Breast epithelium (tissue), 4 donors: ENCODE measurements around the gene KRTAP5-5. TPM values are rescaled to one million over a fixed set of nuclear protein-coding genes. Genes with fewer than 3 reads are reported as not detected.
"Not testable (repeated sequence)": the region's sequence is repeated elsewhere in the genome, so short reads cannot be mapped to it uniquely, and the experiment has no call there.

Experiments used
- DNase-seq, 2 donors: peaks; one replicate each; pipeline ENCODE4 v3.0.0-alpha.2; 2019; ENCODE audit warnings: low spot score in 2 of 2
- H3K27ac ChIP-seq, 2 donors: fragments of 200-600 bp; sonication (generic) in 1 of 2; one replicate each; pipeline ENCODE4 v1.5.1; 2016 to 2019; ENCODE audit warnings: mild to moderate bottlenecking in 1 of 2
- H3K27me3 ChIP-seq, 2 donors: fragments of 200-600 bp; sonication (generic) in 1 of 2; one replicate each; pipeline versions ENCODE4 v1.5.1 to v1.6.0; 2017 to 2019; ENCODE audit warnings: control low read depth in 1 of 2, mild to moderate bottlenecking in 1 of 2
- H3K36me3 ChIP-seq: fragments of 200-600 bp; one replicate; pipeline ENCODE4 v1.5.1; 2019
- H3K4me1 ChIP-seq, 2 donors: fragments of 200-600 bp; sonication (generic); one replicate each; pipeline ENCODE4 v1.5.1; 2016 to 2019; ENCODE audit warnings: control low read depth in 1 of 2
- H3K4me3 ChIP-seq, 3 donors: fragments of 200-600 bp; sonication (generic); 1 replicate in 2 of 3; 2 replicates in 1 of 3; pipeline ENCODE4 v1.5.1; 2016 to 2019; ENCODE audit warnings: mild to moderate bottlenecking in 3 of 3, moderate library complexity in 2 of 3
- H3K9me3 ChIP-seq, 2 donors: fragments of 200-600 bp; sonication (generic) in 1 of 2; one replicate each; pipeline ENCODE4 v1.5.1; 2016 to 2019; ENCODE audit warnings: control low read depth in 1 of 2
- POLR2A ChIP-seq: fragments of 450-650 bp; IDR thresholded peaks from one replicate; pipeline ENCODE4 v1.6.1; 2016; ENCODE audit warnings: antibody characterized with exemption, mild to moderate bottlenecking, moderate library complexity
- POLR2AphosphoS5 ChIP-seq, 3 donors: sonication (generic); formaldehyde crosslinking; IDR thresholded peaks; one replicate each; pipeline ENCODE4 v1.6.1; 2017; ENCODE audit warnings: antibody characterized with exemption in 3 of 3
- intact Hi-C: fragments of 100-400 bp; cut with DNase I; formaldehyde crosslinking; loops from one replicate; pipeline ENCODE4 v1.15.1; 2023; ENCODE audit warnings: low total_unique reads
- total RNA-seq, 3 donors: library from RNA; depleted of rRNA; stranded (reverse); fragments of >200 nt; gene quantifications; one replicate each; pipeline ENCODE4 v1.1.0, GENCODE V29; 2016
- TF ChIP-seq, protein P1 (sequence below), 3 donors: fragments of 450-650 bp; IDR thresholded peaks; one replicate each; pipeline ENCODE4 v1.5.1; 2016 to 2017; ENCODE audit warnings: antibody characterized with exemption in 3 of 3, mild to moderate bottlenecking in 3 of 3, moderate library complexity in 3 of 3

Gene KRTAP5-5
- total RNA-seq, 3 donors from 2014 or later = not detected

DNA sequence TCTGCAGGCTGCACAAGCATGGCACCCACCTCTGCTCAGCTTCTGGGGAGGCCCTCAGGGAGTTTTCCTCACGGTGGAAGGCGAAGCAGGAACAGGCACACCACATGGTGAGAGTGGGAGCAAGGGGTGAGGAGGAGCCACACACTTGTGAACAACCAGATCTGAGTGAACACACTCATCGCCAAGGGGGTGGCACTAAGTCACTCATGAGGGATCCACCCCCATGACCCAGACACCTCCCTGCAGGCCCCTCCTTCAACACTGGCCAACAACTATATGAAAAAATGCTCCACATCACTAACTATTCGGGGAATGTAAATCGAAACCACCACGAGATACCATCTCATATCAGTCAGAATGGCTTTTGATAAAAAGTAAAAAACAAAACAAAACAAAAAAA lies 30.8 kb upstream of the KRTAP5-5 start:
- H3K4me3 ChIP-seq = no peak overlapping the region
- H3K27ac ChIP-seq = no peak overlapping the region
- intact Hi-C loops = no loop called here
- no peaks in the 10 kb centered on the region for H3K27me3 ChIP-seq
- no peaks in the 10 kb centered on the region for H3K36me3 ChIP-seq
- no peaks in the 10 kb centered on the region for H3K4me1 ChIP-seq
- no peaks in the 10 kb centered on the region for H3K9me3 ChIP-seq
- DNase-seq = no peak
- TF ChIP-seq POLR2A = no peak
- TF ChIP-seq, protein P1, sequence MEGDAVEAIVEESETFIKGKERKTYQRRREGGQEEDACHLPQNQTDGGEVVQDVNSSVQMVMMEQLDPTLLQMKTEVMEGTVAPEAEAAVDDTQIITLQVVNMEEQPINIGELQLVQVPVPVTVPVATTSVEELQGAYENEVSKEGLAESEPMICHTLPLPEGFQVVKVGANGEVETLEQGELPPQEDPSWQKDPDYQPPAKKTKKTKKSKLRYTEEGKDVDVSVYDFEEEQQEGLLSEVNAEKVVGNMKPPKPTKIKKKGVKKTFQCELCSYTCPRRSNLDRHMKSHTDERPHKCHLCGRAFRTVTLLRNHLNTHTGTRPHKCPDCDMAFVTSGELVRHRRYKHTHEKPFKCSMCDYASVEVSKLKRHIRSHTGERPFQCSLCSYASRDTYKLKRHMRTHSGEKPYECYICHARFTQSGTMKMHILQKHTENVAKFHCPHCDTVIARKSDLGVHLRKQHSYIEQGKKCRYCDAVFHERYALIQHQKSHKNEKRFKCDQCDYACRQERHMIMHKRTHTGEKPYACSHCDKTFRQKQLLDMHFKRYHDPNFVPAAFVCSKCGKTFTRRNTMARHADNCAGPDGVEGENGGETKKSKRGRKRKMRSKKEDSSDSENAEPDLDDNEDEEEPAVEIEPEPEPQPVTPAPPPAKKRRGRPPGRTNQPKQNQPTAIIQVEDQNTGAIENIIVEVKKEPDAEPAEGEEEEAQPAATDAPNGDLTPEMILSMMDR (IDR thresholded peaks at IDR 0.05) = no peak
- no peak for TF ChIP-seq POLR2AphosphoS5 (IDR thresholded peaks at IDR 0.05)

DNA sequence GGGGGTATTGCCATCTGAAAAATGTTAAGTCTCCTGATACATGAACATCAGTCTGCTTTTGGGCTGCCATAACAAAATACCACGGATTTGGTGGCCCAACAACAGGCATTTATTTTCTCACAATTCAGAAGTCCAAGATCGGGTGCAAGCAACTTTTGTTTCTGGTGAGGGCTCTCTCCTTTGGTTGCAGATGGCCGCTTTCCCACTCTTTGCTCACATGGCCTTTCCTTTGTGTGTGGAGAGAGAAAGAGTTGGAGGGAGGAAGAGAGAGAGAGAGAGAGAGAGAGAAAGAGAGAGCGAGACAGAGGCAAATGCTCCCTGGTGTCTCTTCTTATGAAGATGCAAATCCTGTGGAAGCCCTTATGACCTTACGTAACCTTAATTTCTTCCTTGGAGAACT lies 28.9 kb upstream of the KRTAP5-5 start:
- Histone ChIP-seq H3K4me3 (no peak overlapping the region), H3K36me3 (no peaks in the 10 kb centered on the region), H3K4me1 (no peaks in the 10 kb centered on the region), H3K27me3 (peaks cover 0 to 10% of the 10 kb centered on the region in 2 donors), H3K9me3 (no peaks in the 10 kb centered on the region), H3K27ac (no peak overlapping the region)
- TF ChIP-seq POLR2AphosphoS5 (IDR thresholded peaks at IDR 0.05) (no peak), POLR2A (no peak)
- TF ChIP-seq, protein P1 (IDR thresholded peaks at IDR 0.05) = no peak
- intact Hi-C loops = no loop called here
- DNase-seq = no peak

DNA sequence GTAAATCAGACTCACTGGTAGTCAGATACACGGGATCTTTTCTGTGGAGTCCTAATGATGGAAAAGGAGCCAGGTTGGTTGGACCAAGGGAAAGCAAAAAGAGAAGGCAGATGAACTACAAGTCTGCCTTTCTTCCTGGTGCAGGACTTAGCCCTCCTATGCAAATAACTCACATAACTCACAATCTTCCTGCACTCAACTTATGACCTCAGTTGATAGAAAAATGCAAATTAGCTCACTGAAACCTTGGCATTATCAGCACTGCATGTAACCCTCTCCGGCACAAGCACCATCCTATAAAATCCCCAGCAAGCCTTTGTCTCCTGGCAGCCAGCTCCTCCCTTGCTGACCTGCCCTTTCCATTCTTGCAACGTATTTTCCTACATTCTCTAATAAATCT lies 27.9 kb upstream of the KRTAP5-5 start:
- intact Hi-C loops, H3K4me1 ChIP-seq, H3K27ac ChIP-seq, H3K4me3 ChIP-seq, H3K9me3 ChIP-seq, H3K36me3 ChIP-seq, DNase-seq: not testable (repeated sequence)
- H3K27me3 ChIP-seq = peaks cover 0 to 14% of the 10 kb centered on the region in 2 donors

DNA sequence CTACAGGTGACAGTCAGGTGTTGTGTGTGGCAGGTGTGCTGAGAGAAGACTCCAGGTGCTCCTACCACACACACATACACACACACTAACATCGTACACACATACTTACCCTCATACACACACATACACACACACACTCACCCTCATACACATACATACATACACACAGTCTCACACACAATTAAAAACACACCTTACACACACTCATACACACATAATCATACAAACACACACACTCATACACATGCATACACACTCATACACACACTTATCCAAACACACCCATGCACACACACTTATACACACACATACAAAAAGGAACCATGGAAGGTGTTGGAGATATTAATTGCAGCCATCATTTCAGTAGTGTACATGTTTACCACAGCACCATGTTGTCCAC lies 25.9 kb upstream of the KRTAP5-5 start:
- Histone ChIP-seq H3K4me1 (no peaks in the 10 kb centered on the region), H3K36me3 (no peaks in the 10 kb centered on the region), H3K4me3 (no peak overlapping the region), H3K27ac (no peak overlapping the region), H3K27me3 (peaks cover 0 to 17% of the 10 kb centered on the region in 2 donors), H3K9me3 (no peaks in the 10 kb centered on the region)
- intact Hi-C loops = no loop called here
- DNase-seq = no peak
- TF ChIP-seq POLR2AphosphoS5 (IDR thresholded peaks at IDR 0.05) (no peak), POLR2A (no peak)
- TF ChIP-seq, protein P1 (IDR thresholded peaks at IDR 0.05) = no peak

DNA sequence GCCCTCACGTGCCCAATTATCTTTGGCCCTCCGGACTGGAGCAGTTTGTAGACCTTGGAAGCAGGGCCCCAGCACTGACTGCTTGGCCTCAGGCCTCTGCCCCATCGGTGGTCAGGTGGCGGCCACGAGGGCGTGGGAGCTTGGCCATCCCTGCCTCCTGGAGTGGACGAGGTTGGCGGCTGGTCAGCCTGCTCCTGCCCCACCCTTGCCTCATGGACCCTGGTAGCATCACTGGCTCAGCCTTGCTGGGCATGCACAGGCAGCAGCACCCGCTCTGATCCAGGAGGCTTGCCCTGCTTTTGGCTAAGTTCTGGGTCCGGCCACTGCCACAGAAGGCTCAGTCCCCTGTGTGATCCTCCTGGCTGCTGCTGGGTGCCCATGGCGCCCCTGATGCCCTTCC lies 25.4 kb upstream of the KRTAP5-5 start:
- TF ChIP-seq POLR2A (no peak), POLR2AphosphoS5 (IDR thresholded peaks at IDR 0.05) (no peak)
- TF ChIP-seq, protein P1 (IDR thresholded peaks at IDR 0.05) = no peak
- H3K4me1 ChIP-seq = no peaks in the 10 kb centered on the region
- no peak for DNase-seq
- intact Hi-C loops = no loop called here
- no peak overlapping the region for H3K27ac ChIP-seq
- no peaks in the 10 kb centered on the region for H3K36me3 ChIP-seq
- H3K4me3 ChIP-seq = no peak overlapping the region
- H3K9me3 ChIP-seq = no peaks in the 10 kb centered on the region
- H3K27me3 ChIP-seq = peaks cover 0 to 17% of the 10 kb centered on the region in 2 donors

DNA sequence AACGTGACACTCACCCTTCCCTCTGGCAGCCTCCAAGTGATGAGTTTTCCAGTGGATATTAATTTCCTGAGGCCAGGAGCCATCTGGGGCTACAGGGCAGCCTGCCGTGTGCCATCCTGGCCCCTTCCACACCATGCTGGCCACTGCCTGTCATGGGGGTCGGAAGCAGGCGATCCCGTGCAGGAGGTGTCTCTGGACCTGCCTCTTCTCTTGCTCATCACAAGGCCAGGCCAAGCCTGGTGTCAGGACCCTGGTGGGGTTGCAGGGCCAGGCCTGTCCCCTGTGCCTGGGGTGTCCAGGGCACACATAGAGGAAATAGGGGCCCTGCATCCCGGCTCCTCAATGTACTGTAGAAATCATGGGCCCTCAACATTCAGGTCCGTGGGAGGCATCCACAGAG lies 24.9 kb upstream of the KRTAP5-5 start:
- intact Hi-C loops = no loop called here
- H3K4me3 ChIP-seq = no peak overlapping the region
- H3K27ac ChIP-seq = no peak overlapping the region
- peaks cover 0 to 17% of the 10 kb centered on the region in 2 donors for H3K27me3 ChIP-seq
- H3K4me1 ChIP-seq = no peaks in the 10 kb centered on the region
- no peaks in the 10 kb centered on the region for H3K36me3 ChIP-seq
- no peak for DNase-seq
- TF ChIP-seq, protein P1 (IDR thresholded peaks at IDR 0.05) = no peak
- TF ChIP-seq POLR2AphosphoS5 (IDR thresholded peaks at IDR 0.05) = no peak
- no peak for TF ChIP-seq POLR2A
- H3K9me3 ChIP-seq = no peaks in the 10 kb centered on the region

DNA sequence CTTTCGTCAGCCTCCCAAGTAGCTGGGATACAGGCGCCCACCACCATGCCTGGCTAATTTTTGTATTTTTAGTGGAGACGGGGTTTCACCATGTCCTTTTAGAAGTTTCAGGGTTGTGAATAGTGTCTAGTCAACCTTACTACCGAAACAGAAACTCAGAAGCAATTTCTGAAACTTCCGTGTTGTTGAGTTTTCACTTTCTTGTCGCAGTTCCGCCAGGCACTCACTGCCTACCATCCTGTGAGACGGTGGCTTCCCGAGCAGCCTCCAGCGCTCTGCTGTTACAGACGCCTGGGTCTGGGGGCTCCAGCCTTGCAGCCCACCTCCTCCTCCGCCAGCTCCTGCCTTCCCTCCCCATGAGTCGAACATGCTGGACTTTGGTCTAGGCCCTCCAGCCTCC lies 23.7 kb upstream of the KRTAP5-5 start:
- H3K4me3 ChIP-seq, DNase-seq, H3K4me1 ChIP-seq, H3K36me3 ChIP-seq, H3K9me3 ChIP-seq, H3K27ac ChIP-seq: not testable (repeated sequence)
- intact Hi-C loops = loop anchor here (2.0 kb wide), 1 partner anchor 67 kb away; no protein-coding TSS in a partner anchor
- peaks cover 0 to 17% of the 10 kb centered on the region in 2 donors for H3K27me3 ChIP-seq

DNA sequence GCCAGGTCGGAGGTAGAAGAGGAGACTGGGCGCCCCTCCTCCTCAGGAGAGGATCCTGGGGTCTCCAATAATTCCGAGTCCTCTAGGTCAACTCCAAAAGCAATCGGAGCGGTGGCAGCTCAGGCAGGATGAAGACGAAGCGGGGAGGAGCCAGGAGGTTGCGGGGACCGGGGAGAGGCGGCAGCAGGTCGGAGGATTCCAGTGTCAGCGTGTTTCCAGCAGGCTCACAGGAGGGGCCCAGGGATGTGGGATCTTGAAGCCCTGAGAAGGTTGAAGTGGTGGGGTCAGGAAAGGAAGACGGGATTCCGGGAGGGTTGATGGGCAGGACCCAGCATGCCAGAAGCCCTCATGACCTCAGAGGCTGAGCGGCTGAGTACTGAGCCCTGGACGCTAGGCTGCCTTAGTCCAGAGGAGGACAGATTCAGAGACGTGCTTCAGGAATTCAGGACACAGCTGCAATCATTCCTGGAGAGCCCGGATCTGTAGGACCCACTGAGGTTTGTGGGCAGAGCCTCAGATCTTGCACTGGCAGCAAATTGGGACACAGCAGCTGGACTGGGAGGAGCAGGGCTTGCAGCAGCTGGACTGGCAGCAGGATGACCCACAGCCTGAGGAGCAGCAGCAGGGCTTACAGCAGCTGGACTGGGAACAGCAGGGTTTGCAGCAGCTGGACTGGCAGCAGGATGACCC lies 22.3 kb upstream of the KRTAP5-5 start:
- intact Hi-C loops = loop anchor here (1.0 to 2.0 kb wide), 2 partner anchors 15 to 66 kb away; no protein-coding TSS in a partner anchor
- H3K27me3 ChIP-seq = peaks cover 0 to 17% of the 10 kb centered on the region in 2 donors

More for the DNA sequence above, 22.3 kb upstream of the KRTAP5-5 start:
- DNase-seq, H3K4me3 ChIP-seq, H3K9me3 ChIP-seq, H3K4me1 ChIP-seq, H3K36me3 ChIP-seq, H3K27ac ChIP-seq: not testable (repeated sequence)
